ENCODE data around the gene UST. TPM values are rescaled to one million over a fixed set of nuclear protein-coding genes. Genes with fewer than 3 reads are reported as not detected.
A peak's percentile ranks its signal among the peaks of the same experiment; 100 is the strongest.

Gene UST
- total and polyA plus RNA-seq, 2 of the 8 experiments (the other 6 are each of a cell fraction or from before 2014, with no cell fraction given), result 13.5 to 34.5 TPM

GRCh38 chr6:149043476-149044130 is 296.8 kb downstream of the UST start:
- Histone ChIP-seq H3K23ac (ENCODE audit: insufficient read length) (no peak overlapping the region), H2BK15ac (ENCODE audit: low read length) (no peak overlapping the region), H3K18ac (ENCODE audit: extremely low read depth, low read length) (no peak overlapping the region), H2BK5ac (ENCODE audit: low read depth, low read length) (no peak overlapping the region), H3K4me3 (ENCODE audit: extremely low read depth in 1 of 4, insufficient read depth in 2 of 4, low read depth in 3 of 4, low read length in 4 of 4) (no peak overlapping the region), H4K5ac (ENCODE audit: insufficient read length, low read depth, low read length) (no peak overlapping the region), H2BK12ac (ENCODE audit: low read depth, low read length) (no peak overlapping the region), H2AK5ac (ENCODE audit: low read depth, low read length) (no peak overlapping the region), H3K14ac (ENCODE audit: insufficient read length) (no peak overlapping the region), H3K4me2 (ENCODE audit: insufficient read depth in 1 of 2, low read depth in 2 of 2, low read length in 2 of 2) (no peak overlapping the region), H3K36me3 (ENCODE audit: control insufficient read depth in 2 of 4, insufficient read depth in 4 of 4, low read length in 3 of 4) (peaks cover 0 to 4% (median 1%) of the 10 kb centered on the region in 4 experiments; a peak in 1 of 8 replicates), H3K27ac (ENCODE audit: low read depth, low read length) (no peak overlapping the region), H4K8ac (ENCODE audit: extremely low read depth, insufficient read depth, low read length) (no peak overlapping the region), H2BK120ac (replicated peaks; ENCODE audit: low read depth, low read length) (no peak overlapping the region), H3K9ac (replicated peaks in 1 of 4; ENCODE audit: extremely low read depth in 1 of 4, low read depth in 3 of 4, low read length in 3 of 4) (no peak overlapping the region), H4K20me1 (replicated peaks in 1 of 2; ENCODE audit: control insufficient read depth in 1 of 2, insufficient read depth in 2 of 2, low read length in 2 of 2) (no peaks in the 10 kb centered on the region), H3K4ac (replicated peaks; ENCODE audit: insufficient read length, low read depth, low read length) (no peak overlapping the region), H3K79me2 (ENCODE audit: control insufficient read depth in 1 of 2, insufficient read depth in 2 of 2, low read length in 2 of 2) (no peaks in the 10 kb centered on the region), H4K91ac (replicated peaks; ENCODE audit: insufficient read length, low read length) (no peak overlapping the region), H2BK20ac (ENCODE audit: low read length) (no peak overlapping the region), H3K4me1 (replicated peaks in 1 of 4; ENCODE audit: control insufficient read depth in 3 of 4, insufficient read depth in 4 of 4, low read length in 3 of 4) (peaks cover 0 to 12% (median 7%) of the 10 kb centered on the region in 4 experiments; a peak in 6 of 7 replicates), H2AFZ (ENCODE audit: low read length) (no peak overlapping the region), H3K23me2 (ENCODE audit: low read depth, low read length) (no peaks in the 10 kb centered on the region), H3K27me3 (replicated peaks in 1 of 4; ENCODE audit: control insufficient read depth in 3 of 4, extremely low read depth in 1 of 4, insufficient read depth in 3 of 4, low read length in 3 of 4) (no peaks in the 10 kb centered on the region), H3K56ac (replicated peaks; ENCODE audit: insufficient read length, low read depth, low read length) (no peak overlapping the region), H3K79me1 (ENCODE audit: low read depth, low read length) (no peaks in the 10 kb centered on the region; the same call in 1 of the 2 replicates), H3K9me3 (ENCODE audit: insufficient read depth in 2 of 2, low read depth in 1 of 2, low read length in 1 of 2) (no peaks in the 10 kb centered on the region)
- peak; percentile 27 to 78 for DNase-seq (ENCODE audit: low read depth in 1 of 2, low spot score in 2 of 2)
- POLR2A ChIA-PET (ENCODE audit: partially characterized antibody), result interaction anchor here (0.6 to 0.9 kb wide), 2 partner anchors 13 to 762 kb away, joined by 3 to 4 read pairs; no protein-coding TSS in a partner anchor
- WGBS, 2 experiments (ENCODE audit: extremely low coverage in 1 of 2, insufficient coverage in 1 of 2, insufficient read length in 1 of 2, insufficient replicate concordance in 2 of 2, low coverage in 1 of 2, low lambda C conversion rate in 2 of 2, missing lambda C conversion rate in 1 of 2), result 91% methylated on average over 10 of the region's 10 CpGs; no CpG with 5 or more reads in 1 of the 2 experiments
- FAIRE-seq, result no peak
- CTCF ChIA-PET (ENCODE audit: partially characterized antibody), result interaction anchor here (0.7 to 6.5 kb wide), 15 partner anchors 11 to 395 kb away, joined by 3 to 44 read pairs (median 4); no protein-coding TSS in a partner anchor
- no peak for TF ChIP-seq TAF1 (IDR thresholded peaks at IDR 0.05; ENCODE audit: low read depth, low read length)
- TF ChIP-seq RAD21 (IDR thresholded peaks at IDR 0.05 in 1 of 2, conservative IDR thresholded peaks at IDR 0.05 in 1 of 2; ENCODE audit: low read depth in 2 of 2, low read length in 2 of 2), result peak; percentile 63 to 75
- TF ChIP-seq ZNF274 (IDR thresholded peaks at IDR 0.05; ENCODE audit: borderline replicate concordance, extremely low read depth, low read length), result no peak
- TF ChIP-seq TCF12 (IDR thresholded peaks at IDR 0.05; ENCODE audit: low read depth, low read length), result no peak
- 0 out of 2 replicates have a peak, but pooled peaks have one; percentile 27 for TF ChIP-seq CREB1 (IDR thresholded peaks at IDR 0.05)
- no peak for TF ChIP-seq NANOG (IDR thresholded peaks at IDR 0.05; ENCODE audit: insufficient read depth, low read depth, low read length, poor library complexity, severe bottlenecking)
- TF ChIP-seq BCL11A (IDR thresholded peaks at IDR 0.05; ENCODE audit: low read depth in 2 of 2, low read length in 2 of 2), result no peak
- TF ChIP-seq, protein P1, sequence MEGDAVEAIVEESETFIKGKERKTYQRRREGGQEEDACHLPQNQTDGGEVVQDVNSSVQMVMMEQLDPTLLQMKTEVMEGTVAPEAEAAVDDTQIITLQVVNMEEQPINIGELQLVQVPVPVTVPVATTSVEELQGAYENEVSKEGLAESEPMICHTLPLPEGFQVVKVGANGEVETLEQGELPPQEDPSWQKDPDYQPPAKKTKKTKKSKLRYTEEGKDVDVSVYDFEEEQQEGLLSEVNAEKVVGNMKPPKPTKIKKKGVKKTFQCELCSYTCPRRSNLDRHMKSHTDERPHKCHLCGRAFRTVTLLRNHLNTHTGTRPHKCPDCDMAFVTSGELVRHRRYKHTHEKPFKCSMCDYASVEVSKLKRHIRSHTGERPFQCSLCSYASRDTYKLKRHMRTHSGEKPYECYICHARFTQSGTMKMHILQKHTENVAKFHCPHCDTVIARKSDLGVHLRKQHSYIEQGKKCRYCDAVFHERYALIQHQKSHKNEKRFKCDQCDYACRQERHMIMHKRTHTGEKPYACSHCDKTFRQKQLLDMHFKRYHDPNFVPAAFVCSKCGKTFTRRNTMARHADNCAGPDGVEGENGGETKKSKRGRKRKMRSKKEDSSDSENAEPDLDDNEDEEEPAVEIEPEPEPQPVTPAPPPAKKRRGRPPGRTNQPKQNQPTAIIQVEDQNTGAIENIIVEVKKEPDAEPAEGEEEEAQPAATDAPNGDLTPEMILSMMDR (IDR thresholded peaks at IDR 0.05; ENCODE audit: control extremely low read depth in 1 of 3, insufficient read depth in 1 of 3, low read depth in 1 of 3, low read length in 3 of 3), result peak; percentile 65 to 76 (median 69)
- TF ChIP-seq GTF2F1 (IDR thresholded peaks at IDR 0.05; ENCODE audit: borderline replicate concordance, low read depth, low read length), result no peak
- TF ChIP-seq POU5F1 (IDR thresholded peaks at IDR 0.05; ENCODE audit: low read depth, low read length), result no peak

Data from H1 (cell line).